Right kidney (tissue), 9 donors: ENCODE measurements around the gene MAP2K2.
A peak's percentile ranks its signal among the peaks of the same experiment; 100 is the strongest.
"Not testable (repeated sequence)": the region's sequence is repeated elsewhere in the genome, so short reads cannot be mapped to it uniquely, and the experiment has no call there.

Experiments used
- DNase-seq: peaks from one replicate; pipeline ENCODE4 v3.0.0-alpha.2; 2016
- long read RNA-seq, 8 donors: transcript quantifications; one replicate each; lab custom pipeline, GENCODE V29; 2026

Gene MAP2K2
- long read RNA-seq, donor 1, transcript MAP2K2-201 (11 exons, 1,734 nt), result major isoform, 56 of 56 reads
- long read RNA-seq, donor 1, partial matches to known transcripts, result 0 of 56 reads
- long read RNA-seq, donor 1, other reads (novel, unspliced or antisense), result 0 of 56 reads
- long read RNA-seq, donor 2, transcript MAP2K2-201 (11 exons, 1,734 nt), result major isoform, 38 of 58 reads
- long read RNA-seq, donor 2, partial matches to known transcripts, result 18 of 58 reads
- long read RNA-seq, donor 2, other reads (novel, unspliced or antisense), result 0 of 58 reads
- long read RNA-seq, donor 3, transcript MAP2K2-201 (11 exons, 1,734 nt), result major isoform, 20 of 26 reads
- long read RNA-seq, donor 3, partial matches to known transcripts, result 5 of 26 reads
- long read RNA-seq, donor 3, other reads (novel, unspliced or antisense), result 0 of 26 reads
- long read RNA-seq, donor 4, transcript MAP2K2-201 (11 exons, 1,734 nt), result major isoform, 27 of 45 reads
- long read RNA-seq, donor 4, partial matches to known transcripts, result 16 of 45 reads
- long read RNA-seq, donor 4, other reads (novel, unspliced or antisense), result 0 of 45 reads
- long read RNA-seq, donor 5, transcript MAP2K2-201 (11 exons, 1,734 nt), result major isoform, 46 of 59 reads
- long read RNA-seq, donor 5, partial matches to known transcripts, result 11 of 59 reads
- long read RNA-seq, donor 5, other reads (novel, unspliced or antisense), result 0 of 59 reads
- long read RNA-seq, donor 6, transcript MAP2K2-201 (11 exons, 1,734 nt), result major isoform, 39 of 60 reads
- long read RNA-seq, donor 6, partial matches to known transcripts, result 21 of 60 reads
- long read RNA-seq, donor 6, other reads (novel, unspliced or antisense), result 0 of 60 reads
- long read RNA-seq, donor 7, result 0 reads
- long read RNA-seq, donor 8, transcript MAP2K2-201 (11 exons, 1,734 nt), result major isoform, 35 of 37 reads
- long read RNA-seq, donor 8, partial matches to known transcripts, result 0 of 37 reads
- long read RNA-seq, donor 8, other reads (novel, unspliced or antisense), result 0 of 37 reads

GRCh38 chr19:4123615-4124568, at the start of gene MAP2K2:
Gene MAP2K2, minus strand, starts transcription at chr19:4124122. Its CDS starts 247 bp downstream, at chr19:4123875.
- DNase-seq, result peak; percentile 90

- DNase-seq, result peak; percentile 80
These were observed 49.0 kb upstream of the MAP2K2 start for GRCh38 chr19:4172861-4173473.

DNA sequence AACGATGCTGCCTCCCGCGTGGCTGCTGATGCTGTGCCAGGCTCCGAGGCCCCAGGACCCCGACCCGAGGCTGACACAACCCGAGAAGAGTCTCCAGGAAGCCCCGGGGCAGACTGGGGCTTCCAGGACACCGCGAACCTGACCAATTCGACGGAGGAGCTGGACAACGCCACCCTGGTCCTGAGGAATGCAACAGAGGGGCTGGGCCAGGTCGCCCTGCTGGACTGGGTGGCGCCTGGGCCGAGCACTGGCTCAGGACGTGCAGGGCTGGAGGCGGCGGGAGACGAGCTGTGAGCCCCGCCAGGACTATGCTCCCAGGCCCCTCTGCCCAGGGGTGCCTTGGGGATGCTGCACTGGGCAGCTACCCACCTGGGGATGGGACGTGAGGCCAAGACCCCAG, 47.8 kb upstream of the MAP2K2 start:
- DNase-seq, result no peak

DNA sequence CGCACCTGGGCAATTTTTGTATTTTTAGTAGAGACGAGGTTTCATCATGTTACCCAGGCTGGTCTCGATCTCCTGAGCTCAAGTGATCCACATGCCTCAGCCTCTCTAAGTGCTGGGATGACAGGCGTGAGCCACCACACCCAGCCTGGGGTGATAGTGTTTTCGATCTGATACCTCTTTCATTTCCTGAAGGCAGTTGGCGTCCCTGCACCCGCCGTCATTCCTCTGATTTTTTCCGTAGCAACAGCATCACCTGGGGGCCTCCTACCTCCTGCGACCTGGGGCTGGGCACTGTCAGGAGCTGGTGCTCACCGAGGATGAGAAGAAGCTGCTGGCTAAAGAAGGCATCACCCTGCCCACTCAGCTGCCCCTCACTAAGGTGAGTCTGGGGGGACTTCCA, 40.3 kb upstream of the MAP2K2 start:
- DNase-seq, result no peak

DNA sequence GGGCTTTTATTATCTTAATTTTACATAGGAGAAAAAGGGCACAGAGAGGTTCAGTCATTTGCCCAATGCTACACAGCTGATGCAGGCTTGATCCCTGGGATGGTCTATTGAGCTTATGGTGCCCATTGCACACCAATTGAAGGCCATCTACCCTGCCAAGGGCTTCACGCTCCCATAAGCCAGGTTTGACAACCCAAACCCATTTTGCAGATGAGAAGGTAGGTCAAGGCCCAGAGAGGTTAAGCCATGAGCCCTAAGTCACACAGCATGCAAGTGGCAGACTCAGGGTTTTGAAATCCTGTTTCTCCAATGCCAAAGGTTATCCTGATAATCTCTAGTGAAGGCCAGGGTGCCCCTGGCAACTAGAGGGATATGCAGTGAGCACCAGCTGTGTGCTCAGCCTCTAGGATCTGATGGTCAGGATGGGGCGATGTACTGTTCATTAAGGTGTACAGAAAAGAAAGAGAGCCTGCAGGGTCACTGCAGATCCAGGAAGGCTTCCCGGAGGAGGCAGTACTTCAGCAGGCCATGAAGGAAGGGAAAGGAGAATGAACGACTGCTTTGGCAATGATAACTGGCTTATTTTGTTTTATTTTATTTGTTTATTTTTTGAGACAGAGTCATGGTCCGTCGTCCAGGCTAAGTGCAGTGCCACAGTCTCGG, 37.6 kb upstream of the MAP2K2 start:
- no peak for DNase-seq

DNA sequence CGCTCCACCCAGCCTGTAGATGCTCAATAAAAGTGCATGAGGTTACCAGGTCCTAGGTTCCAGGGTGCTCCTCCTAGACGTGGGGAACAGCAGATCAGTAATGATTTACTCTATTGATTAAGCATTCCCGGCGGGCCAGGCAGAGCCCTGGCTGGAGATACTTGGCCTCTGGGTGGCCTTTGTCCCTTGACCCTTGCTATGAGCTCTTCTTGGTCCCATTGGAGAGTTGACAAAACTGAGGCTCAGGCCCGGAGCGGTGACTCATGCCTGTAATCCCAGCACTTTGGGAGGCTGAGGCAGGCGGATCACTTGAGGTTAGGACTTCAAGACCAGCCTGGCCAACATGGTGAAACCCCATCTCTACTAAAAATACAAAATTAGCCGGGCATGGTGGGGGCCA, 34.0 kb upstream of the MAP2K2 start:
- not testable (repeated sequence) for DNase-seq

DNA sequence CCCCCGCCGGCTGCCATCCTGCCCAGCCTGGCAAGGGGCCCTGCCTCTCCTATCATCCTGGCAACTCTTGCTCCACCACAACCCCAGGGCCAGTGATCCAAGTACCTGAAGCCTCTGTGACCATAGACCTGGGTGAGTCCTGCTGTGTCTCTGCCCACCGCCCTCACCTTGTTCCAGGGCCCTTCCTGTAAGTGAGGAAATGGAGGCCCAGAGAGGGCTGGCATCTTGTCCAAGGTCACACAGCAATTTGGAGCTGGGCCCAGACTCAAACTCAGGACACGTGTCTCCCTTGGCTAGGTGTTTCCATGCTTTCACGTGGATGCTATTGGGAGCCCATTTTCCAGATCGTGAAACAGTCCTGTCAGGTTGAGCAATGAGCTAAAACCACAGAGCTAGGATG, 33.2 kb upstream of the MAP2K2 start:
- DNase-seq, result no peak

GRCh38 chr19:4154571-4155312, 30.8 kb upstream of the MAP2K2 start:
- DNase-seq, result no peak

GRCh38 chr19:4152241-4152998, 28.5 kb upstream of the MAP2K2 start:
- DNase-seq, result no peak

- DNase-seq, result no peak
These were observed 27.7 kb upstream of the MAP2K2 start for GRCh38 chr19:4151623-4152022.

GRCh38 chr19:4149518-4150288, 25.8 kb upstream of the MAP2K2 start:
- no peak for DNase-seq

DNA sequence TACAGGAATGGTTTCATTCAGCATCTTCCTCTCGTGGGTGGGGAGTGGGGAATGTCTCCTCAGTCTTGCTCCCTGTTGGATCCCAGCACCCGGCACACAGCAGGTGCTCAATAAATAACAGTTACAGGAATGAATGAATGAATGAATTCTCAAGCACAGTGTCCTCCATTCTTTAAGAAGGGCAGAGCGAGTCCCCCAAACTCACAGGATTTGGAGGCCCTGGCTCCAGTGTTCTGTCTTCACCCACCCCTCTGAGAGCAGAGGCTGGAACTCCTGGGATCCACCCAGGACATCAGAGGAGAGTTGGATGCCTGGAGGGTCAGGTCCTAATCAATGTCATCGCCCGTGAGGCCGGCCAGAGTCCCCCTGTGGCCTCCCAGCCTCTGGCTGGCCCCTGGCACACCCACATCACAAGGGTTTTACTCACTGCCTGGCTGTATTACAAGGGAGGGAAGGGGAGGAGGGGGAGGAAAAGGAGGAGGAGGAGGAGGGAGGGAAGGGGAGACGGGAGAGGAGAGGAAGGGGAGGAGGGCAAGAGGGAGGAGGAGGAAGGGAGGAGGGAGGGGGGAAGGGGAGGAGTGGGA, 20.8 kb upstream of the MAP2K2 start:
- no peak for DNase-seq

DNA sequence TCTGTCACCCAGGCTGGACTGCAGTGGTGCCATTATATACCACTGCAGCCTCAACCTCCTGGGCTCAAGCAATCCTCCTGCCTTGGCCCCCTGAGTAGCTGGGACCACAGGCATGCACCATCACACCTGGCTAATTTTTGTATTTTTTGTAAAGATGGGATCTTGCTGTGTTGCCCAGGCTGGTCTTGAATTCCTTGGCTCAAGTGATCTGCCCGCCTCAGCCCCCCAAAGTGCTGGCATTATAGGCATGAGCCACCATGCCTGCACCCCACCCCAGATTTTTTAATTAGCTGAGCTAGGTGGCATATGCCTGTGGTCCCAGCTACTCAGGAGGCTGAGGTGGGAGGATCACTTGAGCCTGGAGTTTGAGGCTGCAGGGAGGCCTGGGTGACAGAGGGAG, 19.0 kb upstream of the MAP2K2 start:
- DNase-seq, result not testable (repeated sequence)

DNA sequence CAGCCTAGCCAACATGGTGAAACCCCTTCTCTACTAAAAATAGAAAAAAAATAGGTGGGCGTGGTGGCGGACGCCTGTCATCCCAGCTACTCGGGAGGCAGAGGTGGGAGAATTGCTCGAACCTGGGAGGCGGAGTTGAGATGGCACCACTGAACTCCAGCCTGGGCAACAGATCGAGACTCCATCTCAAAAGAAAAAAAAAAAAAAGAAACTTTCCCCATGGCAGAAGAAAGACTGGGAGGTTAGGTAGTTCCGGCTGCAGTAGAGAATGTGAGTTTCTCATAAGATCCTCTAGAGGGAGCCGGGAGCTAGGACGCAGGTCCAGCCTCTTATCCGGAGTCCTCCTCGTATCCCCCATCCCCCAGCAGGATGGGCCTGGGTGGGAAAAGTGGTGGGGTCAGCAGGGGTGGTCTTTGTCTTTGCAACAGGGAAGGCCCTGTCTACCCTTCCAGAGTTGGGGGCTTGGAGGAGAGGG, 16.4 kb upstream of the MAP2K2 start:
- DNase-seq, result peak; percentile 20

DNA sequence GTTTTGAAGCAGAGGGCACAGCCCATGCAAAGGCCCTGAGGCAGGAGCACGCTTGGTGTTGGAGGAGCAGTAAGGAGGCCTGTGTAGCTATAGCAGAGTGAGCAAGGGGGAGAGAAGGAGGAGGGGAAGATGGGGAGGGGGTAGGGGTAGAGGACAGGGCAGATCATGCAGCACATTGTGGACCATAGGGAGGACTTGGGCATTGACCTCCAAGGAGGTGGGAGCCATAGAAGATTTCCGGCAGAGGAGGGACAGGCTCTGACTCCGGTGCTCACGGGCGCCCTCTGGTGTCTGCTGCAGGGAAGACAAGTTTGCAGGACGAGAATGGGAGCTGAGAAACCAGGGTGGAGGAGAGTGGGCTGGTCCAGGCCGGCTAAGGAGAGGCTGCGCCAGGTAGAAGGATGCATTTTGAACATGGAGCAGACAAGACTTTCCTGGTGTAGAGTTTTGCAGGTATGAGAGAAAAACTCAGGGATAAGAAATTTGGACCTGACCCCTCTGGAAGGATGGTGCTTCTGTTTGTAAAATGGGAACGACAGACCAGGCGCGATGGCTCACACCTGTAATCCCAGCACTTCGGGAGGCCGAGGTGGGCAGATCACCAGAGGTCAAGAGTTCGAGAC, 15.8 kb upstream of the MAP2K2 start:
- peak; percentile 24 for DNase-seq

DNA sequence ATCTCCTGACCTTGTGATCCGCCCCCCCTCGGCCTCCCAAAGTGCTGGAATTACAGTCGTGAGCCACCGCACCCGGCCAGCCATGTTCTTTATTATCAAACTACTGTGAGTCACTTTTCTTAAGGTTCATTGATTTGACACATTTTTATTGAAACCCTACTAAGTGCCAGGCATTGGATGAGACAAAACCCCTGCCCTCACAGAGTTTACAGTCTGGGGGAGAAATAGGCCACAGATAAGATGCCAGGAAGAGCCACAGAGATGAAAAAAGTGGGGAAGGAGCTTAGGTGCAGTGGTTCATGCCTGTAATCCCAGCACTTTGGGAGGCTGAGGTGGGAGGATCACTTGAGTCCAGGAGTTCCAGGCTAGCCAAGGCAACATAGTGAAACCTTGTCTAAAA, 14.5 kb upstream of the MAP2K2 start:
- no peak for DNase-seq

DNA sequence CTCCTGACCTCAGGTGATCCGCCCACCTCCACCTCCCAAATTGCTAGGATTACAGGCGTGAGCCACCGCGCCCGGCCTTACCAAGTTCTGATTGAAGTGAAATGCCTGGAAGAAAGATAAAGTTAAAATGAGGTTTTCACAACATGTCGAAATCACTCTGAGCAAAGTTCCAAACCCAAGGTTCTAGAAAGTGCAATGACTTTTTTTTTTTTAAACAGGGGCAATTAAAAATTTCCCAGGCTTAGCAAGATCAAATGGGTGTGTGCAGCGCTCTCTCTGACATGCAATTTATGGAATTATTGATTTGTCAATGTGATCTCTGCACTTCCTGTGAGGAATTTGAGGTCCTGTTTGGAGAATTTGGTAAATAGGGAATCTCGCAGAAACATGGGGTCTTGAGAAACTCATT, 12.8 kb upstream of the MAP2K2 start:
- no peak for DNase-seq

- not testable (repeated sequence) for DNase-seq
These were observed 11.5 kb upstream of the MAP2K2 start for GRCh38 chr19:4135386-4135785.
